HL-60/S4 treated with retinoic acid at 250 ng/mL for 4 days and 3 days (cell line): ENCODE data around the gene PPP1R1B.

Experiments
- in situ Hi-C: fragments of 300-500 bp; cut with MboI; formaldehyde crosslinking; loops from 2 replicates; pipeline ENCODE4 v1.7.0; 2022; ENCODE audit warnings: low sequenced_read_pairs

The PPP1R1B gene

DNA sequence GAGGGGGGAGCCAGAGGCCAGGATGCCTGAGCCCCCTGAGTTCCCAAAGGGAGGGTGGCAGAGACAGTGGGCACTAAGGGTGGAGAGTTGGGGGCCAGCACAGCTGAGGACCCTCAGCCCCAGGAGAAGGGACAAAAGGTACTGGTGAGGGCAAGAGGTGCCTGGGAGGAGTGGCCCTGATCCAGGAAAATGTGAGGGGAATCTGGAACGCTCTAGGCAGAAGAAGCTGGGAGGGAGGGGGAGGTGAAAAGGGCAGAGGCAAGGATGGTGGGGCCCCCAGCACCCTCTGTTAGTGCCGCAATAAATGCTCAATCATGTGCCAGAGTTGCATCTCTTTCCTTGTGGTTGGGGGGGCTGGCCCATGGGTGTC is 39.5 kb downstream of the PPP1R1B start:
- in situ Hi-C loops: no loop called here

DNA sequence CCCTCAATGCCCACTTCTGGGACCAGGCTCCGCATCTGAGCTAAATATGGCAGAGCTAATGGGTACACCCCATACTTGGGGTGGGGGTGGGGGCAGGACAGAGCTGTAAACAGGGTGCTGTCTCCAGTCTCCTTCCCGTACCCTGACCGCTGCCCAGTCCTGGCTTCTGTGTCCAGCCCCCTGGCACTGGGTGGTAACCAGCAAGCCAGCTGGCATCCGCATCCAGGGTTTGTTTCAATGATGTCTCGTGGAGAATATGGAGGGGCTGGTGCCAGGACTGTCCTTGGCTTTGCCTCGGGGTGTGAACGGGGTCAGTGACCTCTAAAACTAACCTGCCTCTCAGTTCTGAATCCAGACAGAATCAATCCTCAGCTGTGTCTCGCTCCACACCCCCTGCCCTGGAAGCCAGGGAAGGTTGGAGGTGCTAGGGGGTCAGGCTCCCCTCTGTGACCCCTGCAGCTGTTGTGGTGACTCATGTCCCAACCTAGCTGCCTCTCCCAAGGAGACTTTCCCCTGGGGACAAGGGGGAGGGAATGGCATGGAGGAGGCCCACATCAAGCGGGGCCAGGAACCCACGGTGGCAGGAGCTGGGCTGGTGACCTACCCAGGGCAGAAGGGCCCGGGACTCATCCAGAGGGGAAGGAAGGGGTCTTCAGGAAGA is 40.0 kb downstream of the PPP1R1B start:
- in situ Hi-C loops: no loop called here

DNA sequence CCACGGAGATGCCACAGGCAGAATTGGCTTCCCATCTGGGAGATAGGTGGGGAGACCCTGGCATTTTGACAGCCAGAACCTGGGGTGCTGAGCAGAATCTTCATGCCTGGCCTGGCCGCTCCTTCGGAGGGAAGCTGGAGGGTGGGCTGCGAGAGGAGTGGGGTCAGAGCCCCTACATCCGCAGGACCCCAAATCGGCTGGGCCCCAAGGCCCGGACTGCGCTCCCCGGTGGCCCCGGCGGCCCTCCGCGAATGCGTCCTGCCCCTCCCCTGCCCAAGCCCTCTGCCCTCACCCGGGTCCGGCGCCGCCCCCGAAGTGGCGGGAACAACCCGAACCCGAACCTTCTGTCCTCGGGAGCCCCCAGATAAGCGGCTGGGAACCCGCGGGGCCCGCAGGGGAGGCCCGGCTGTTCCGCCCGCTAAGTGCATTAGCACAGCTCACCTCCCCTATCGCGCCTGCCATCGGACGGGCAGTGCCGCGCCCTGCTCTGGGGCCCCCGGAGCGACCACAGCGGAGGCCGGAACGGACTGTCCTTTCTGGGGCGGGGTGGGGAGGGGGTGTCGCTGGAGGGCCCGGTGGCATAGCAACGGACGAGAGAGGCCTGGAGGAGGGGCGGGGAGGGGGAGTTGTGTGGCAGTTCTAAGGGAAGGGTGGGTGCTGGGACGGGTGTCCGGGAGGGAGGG is 40.7 kb downstream of the PPP1R1B start:
- in situ Hi-C loops: no loop called here

DNA sequence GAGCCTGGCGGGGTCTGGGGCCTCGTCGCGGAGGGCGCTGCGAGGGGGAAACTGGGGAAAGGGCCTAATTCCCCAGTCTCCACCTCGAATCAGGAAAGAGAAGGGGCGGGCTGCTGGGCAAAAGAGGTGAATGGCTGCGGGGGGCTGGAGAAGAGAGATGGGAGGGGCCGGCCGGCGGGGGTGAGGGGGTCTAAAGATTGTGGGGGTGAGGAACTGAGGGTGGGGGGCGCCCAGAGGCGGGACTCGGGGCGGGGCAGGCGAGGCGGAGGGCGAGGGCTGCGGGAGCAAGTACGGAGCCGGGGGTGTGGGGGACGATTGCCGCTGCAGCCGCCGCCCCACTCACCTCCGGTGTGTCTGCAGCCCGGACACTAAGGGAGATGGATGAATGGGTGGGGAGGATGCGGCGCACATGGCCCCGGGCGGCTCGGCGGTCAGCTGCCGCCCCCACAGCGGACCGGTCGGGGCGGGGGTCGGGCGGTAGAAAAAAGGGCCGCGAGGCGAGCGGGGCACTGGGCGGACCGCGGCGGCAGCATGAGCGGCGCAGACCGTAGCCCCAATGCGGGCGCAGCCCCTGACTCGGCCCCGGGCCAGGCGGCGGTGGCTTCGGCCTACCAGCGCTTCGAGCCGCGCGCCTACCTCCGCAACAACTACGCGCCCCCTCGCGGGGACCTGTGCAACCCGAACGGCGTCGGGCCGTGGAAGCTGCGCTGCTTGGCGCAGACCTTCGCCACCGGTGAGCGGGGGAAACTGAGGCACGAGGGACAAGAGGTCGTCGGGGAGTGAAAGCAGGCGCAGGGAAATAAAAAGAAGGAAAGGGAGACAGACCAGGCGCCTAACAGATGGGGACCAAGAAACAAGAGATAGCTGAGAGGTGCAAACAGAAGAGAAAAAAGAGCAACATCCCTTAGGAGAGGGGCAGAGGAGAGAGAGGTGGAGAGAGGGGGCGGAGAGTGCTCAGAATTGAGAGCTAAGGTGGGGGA is 41.5 kb downstream of the PPP1R1B start, which contains the start of gene PNMT:
Gene PNMT, plus strand, starts transcription at position 509 of the 980 bp plus-strand sequence. Its CDS starts 23 bp downstream, at position 532.
- in situ Hi-C loops: no loop called here

DNA sequence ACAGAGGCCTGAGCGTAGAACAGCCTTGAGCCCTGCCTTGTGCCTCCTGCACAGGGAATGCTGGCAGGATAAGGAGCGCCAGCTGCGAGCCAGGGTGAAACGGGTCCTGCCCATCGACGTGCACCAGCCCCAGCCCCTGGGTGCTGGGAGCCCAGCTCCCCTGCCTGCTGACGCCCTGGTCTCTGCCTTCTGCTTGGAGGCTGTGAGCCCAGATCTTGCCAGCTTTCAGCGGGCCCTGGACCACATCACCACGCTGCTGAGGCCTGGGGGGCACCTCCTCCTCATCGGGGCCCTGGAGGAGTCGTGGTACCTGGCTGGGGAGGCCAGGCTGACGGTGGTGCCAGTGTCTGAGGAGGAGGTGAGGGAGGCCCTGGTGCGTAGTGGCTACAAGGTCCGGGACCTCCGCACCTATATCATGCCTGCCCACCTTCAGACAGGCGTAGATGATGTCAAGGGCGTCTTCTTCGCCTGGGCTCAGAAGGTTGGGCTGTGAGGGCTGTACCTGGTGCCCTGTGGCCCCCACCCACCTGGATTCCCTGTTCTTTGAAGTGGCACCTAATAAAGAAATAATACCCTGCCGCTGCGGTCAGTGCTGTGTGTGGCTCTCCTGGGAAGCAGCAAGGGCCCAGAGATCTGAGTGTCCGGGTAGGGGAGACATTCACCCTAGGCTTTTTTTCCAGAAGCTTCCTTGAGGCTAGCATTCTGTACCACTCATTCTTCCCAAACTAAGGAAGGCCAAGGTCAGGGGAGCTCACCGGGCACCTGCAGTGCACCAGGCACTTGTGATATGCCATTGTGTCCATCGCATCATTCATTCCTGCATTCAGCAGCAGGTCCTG is 43.4 kb downstream of the PPP1R1B start:
- in situ Hi-C loops: no loop called here

DNA sequence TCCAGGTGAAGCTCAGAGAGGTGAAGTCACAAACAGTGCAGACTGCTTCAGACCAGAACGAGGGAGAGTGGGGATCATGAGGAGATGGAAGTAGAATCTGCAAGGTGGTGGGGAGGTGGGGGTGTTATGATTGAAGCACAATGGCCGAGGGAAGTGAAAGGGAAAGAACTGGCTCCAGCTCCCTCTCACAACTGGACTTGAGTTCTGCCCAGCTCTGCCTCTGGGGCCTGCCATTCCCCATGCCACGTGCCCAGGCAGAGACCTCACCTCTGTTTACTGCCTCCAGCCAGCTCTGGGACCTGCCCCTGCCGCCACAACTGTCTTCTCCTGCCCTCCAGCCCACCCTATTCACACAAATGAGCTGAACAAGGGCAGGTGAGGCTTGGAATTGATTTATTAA is 44.0 kb downstream of the PPP1R1B start:
- in situ Hi-C loops: no loop called here

DNA sequence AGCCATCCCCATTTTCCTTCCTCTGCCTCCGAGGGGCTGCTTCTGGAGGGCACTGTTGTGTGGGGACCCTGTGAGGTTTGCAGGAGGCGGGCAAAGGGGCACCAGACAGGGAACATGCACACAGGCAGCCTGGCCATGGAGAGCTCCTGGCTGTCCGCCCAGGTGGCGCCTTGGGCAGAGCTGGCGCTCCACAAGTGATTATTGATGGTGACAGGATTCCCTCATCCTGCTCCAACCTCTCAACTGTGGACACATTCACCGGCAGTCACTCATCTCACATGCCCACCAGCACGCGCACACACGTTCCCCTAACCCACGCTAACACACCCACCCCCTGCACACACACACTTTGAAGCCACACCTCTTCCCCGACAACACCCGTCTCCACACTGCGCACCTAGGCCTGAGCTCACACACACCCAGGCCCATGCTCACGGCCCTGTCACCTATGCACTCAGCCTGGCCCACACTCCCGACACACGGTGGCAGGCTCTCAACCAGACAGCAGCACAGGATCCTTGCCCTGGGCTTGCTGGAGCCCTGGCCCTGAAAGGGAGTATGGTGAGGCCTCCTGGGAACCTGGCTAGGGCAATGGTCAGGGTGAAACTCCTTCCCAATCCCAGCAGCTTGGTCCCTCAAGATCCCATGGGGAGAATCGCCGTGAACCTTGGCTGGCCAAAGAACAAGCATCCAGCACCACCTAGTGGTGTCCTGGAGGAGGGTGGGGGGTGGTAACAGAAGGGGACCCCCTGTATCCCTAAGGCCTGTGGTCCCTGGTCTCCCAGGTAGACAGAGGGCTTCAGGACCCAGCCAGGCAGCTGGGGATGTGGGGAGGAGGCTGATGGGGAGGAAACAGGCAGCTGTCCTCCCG is 45.1 kb downstream of the PPP1R1B start:
- in situ Hi-C loops: no loop called here

DNA sequence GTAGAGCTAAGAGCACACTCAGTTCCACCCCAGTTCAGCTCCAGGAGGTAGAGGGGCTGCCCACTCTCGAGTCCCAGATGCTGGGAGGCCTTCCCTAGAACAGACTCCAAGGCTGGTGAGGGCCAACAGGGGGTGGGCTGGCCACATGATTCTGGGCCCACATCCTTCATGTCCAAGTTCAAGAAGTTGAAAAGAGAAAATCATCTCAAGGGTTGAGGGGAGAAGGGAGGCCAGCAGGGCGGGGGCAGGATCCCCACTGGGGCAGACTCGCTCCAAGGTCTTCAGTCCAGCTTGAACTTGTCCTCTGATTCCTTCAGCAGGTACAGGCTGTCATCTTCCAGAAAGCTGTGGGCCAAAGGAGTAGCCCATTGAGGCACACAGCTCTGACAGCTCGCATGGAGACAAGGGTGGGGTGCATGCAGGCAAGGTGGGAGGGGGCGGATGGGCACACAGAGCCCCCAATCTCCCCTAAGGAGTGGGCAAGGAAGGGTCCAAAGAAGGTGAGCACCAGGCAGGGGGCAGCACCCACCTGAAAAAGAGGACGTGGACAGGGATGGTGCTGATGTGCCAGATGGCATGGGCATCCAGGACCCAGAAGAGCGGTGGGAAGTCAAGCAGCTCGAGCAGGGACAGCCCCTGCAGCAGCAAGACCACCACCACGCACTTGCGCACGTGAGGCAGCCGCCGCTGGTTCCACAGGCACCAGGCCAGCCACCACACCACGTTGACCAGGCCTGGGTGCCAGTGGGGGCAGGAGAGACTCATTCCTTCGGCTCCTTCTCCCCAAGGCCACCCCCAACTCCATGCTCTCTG is 46.0 kb downstream of the PPP1R1B start:
- in situ Hi-C loops: no loop called here

DNA sequence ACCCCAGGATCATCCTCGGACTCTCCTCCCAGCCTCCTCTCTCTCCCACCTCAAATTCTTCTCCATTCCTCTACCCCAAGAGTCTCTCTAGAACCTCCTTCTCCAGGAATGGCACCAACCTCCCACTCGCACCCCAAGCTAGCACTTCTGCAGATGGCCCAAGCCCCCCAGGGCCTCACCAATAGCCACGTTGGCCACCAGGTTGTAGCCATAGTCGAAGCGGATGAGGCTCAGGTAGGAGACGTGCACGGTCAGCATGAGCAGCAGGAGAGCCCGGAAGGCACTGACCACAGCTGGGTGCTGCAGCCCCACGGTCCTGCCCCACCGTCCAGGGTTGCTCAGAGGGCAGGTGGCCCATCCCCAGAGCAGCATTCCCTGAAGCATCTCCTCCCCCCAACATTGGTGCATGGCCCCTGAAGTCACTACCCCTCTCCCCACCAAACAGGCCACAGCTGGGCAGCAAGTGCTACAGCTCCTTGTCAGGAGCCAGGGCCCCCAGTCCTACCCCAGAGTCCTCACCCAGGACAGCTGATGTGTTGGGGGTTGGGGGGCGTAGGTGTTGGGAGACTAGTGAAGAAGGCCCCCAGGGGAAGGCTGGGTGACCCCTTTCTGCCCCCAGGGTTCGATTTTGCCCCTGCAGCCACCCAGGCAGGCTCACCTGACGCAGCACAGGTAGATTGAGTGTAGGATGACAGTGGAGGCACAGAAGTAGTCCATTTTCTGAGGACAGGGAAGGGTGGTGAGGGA is 46.8 kb downstream of the PPP1R1B start:
- in situ Hi-C loops: no loop called here

DNA sequence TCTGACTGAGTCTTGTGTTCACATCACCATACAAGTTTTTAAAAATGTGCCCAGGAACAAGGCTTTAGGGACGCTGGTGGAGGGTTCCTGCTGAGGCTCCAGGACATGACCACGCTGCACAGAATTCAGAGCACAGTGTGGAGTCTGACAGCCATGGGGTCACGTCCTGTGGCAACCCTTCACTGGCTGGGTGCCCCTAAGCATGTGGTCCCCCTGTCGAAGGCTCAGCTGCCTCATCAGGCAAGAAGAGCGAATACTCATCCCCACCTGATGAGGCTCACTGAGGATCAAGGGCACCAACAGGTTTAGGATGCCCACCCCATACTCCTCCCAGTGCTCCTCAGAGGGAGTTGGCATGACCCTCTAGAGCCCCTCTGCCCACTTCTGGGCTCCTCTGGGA is 47.4 kb downstream of the PPP1R1B start:
- in situ Hi-C loops: no loop called here

DNA sequence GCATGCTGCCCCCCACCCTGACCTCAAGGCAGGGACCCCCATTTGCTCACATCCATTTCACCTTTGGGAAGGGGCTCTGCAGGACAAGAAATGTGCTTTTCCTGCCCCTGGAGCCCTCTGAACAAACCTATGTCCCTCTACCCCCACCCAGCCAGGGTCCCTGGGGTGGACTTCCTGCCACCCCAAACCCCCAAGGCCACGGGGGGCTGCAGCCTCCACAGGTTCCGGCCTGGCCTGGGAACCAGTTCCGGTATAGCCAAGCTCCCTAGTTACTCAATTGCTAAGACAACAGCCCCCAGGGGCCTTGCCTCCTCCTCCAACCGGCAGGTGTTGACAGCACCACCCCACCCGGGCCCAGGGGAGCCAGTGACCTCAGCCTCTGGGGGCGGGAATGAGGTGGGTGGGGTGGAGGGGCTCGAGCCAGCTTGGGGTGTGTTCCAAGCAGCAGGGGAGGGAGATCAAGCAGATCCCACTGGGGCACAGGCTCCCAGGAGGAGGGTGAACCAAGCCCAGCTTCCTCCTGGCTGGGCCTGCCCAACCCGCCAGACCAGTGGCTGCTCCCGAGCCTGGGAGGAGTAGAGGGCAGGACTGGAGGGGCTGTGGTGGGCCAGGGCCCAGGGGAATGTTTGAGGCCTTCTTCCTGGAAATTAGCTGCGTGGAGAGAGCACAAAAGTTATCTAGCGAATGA is 48.1 kb downstream of the PPP1R1B start:
- in situ Hi-C loops: no loop called here

DNA sequence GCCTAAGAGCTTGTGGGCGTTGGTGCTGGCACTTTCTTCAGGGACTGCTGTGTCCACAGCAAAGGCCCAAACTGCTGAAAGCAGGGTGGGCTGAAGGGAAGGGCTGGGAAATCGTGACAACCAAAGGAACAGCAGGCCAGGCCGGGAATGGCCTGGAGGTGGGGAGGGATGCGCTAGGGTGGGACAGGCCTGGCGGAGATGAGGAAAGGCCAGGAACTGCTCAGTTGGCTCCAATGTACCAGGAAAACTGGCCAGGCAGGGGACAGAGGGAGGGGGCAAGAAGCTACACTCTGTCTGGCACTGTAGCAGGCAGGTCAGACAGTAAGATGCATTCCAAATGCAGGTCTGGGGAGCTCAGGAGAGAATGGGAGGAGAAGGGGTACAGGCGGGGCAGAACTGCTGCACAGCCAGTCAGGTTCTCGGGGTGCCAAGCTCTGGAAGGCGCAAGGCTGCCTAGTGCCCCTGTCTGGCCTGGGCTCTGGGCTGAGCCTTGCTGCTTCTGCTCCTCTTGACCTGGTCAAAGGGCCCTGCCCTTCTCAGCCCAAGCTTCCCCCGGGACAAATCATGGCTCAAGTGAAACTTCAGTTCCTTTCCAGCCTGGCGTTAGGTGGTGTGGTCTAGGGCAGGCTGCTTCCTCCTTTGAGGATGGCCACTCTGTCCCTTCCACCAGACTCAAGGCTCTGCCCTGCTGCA is 48.8 kb downstream of the PPP1R1B start:
- in situ Hi-C loops: no loop called here

DNA sequence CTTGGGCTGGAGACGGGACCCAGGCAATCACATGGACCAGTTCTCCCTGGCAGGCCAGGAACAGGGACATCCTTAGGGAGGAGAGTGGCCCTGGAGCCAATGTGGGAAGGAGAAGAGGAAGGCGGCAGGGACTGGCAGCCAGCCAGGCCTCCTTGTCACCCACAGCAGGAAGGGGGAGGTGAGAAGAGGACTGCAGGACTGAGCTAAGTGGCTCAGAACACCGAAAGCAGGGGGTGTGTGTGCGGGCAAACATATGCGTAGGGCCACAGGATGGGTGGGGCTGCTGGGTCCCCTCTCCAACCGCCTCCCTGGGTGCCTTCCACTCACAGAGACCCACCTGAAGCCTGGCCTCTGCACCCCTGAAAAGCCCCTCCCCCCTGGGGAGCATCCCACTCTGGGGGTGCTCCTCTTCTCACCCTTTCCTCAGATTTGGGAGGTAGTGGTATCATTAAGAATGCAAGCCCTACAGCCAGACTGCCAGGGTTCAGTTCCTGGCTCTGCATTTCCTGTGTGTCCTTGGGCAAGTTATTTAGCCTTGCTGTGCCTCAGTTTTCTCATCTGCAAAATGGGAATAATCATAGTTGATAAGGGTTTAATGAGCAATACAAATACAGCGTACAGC is 49.6 kb downstream of the PPP1R1B start:
- in situ Hi-C loops: no loop called here

DNA sequence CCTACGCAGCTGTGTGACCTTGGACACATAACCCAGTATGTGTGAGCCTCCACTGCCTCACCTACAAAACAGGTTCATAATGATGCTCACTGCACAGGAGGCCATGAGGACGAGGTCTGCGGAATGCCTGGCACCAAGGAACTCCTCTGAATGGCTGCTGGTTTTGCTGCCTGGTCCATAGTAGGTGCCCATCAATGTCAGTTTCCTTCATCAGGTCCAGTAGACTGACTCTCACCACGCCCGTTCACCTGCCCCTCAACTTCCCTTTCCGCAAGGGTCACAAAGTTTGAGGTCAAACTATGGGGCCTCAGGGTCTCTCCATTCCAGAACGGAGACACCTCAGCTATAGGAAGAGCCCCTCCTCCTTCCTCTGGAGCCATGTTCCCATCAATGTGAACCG is 50.3 kb downstream of the PPP1R1B start:
- in situ Hi-C loops: no loop called here

DNA sequence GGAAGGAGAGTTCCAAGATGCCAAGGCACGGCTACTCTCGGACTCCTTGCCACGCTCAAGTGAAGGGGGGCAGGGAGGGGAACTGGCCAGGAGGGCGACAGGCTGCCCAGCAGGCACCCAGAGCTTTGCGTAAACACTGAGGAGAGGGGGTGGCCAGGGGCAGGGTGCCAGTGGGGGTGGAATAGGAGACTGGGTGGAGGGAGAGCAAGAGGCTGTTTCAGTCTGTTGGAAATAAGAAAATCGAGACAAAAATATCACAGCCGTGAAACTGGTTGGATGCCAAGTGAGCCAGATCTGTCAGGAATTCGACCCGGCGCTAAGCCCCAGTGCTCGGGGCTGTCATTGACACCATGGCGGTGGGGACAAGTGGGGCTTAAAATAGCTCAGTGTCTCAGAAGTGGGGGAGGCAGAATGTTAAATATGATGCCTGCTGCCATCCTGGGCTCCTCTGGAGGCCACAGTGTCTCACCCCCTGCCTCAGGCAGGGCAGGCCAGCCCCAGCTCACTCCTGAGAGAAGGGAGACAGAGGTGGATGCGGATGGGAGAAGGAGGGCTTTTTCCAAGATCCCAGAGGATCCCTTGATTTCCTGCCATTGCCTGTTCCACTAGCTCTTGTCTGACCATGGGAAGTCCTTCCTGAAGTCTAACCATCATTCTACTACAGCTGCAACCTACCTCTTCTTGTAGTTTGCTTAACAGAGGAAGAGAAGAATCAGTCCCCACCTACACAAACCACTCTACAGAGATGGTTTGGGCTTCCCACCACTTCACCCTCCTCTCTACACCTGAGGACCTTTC is 51.0 kb downstream of the PPP1R1B start:
- in situ Hi-C loops: no loop called here
